Hepatocyte (in vitro differentiated cells): ENCODE results near the gene OVOL3.

ENCODE experiments used
- EZH2 ChIP-seq: fragments of 200-600 bp; sonication (generic); IDR thresholded peaks from 2 replicates; pipeline ENCODE4 v1.6.1; 2016; ENCODE audit warnings: antibody characterized with exemption, mild to moderate bottlenecking, borderline replicate concordance
- TF ChIP-seq, protein P1 (sequence below): fragments of 200-600 bp; sonication (generic); IDR thresholded peaks from 2 replicates; pipeline ENCODE4 v1.5.1; 2016; ENCODE audit warnings: antibody characterized with exemption, mild to moderate bottlenecking; ENCODE audit not compliant: poor library complexity

DNA sequence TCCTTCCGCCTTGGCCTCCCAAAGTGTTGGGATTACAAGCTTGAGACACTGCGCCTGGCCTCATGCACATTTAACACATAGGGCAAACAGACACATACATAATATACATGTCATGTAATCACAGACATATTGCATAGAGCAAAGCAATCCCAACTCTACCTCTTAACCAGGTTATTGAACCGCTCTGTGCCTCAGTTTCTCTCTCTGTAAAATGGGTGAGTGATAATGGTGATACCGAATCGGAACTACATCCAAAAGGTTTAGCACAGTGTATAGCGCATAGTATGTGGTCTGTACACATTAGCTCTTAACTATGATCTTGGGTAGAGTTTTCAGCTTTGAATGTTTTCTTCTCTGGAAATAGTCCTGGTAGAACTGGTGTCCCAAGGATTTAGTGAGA lies 33.7 kb downstream of the OVOL3 start:
- TF ChIP-seq, protein P1, sequence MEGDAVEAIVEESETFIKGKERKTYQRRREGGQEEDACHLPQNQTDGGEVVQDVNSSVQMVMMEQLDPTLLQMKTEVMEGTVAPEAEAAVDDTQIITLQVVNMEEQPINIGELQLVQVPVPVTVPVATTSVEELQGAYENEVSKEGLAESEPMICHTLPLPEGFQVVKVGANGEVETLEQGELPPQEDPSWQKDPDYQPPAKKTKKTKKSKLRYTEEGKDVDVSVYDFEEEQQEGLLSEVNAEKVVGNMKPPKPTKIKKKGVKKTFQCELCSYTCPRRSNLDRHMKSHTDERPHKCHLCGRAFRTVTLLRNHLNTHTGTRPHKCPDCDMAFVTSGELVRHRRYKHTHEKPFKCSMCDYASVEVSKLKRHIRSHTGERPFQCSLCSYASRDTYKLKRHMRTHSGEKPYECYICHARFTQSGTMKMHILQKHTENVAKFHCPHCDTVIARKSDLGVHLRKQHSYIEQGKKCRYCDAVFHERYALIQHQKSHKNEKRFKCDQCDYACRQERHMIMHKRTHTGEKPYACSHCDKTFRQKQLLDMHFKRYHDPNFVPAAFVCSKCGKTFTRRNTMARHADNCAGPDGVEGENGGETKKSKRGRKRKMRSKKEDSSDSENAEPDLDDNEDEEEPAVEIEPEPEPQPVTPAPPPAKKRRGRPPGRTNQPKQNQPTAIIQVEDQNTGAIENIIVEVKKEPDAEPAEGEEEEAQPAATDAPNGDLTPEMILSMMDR: no peak
- TF ChIP-seq EZH2: no peak
